ENCODE results near the gene RALGPS2.

The RALGPS2 gene

GRCh38 chr1:178724728-178725465, at the start of gene RALGPS2:
Gene RALGPS2 (plus strand): TSS chr1:178725244. CDS start chr1:178776765, 51,521 bp downstream.
- in situ Hi-C loops (cut with HindIII; ENCODE audit: low pct_ligation_motif_present, low pct_unique_long_range_greater_than_20kb, low sequenced_read_pairs): no loop called here
- DNase-seq: peak; percentile 83

DNA sequence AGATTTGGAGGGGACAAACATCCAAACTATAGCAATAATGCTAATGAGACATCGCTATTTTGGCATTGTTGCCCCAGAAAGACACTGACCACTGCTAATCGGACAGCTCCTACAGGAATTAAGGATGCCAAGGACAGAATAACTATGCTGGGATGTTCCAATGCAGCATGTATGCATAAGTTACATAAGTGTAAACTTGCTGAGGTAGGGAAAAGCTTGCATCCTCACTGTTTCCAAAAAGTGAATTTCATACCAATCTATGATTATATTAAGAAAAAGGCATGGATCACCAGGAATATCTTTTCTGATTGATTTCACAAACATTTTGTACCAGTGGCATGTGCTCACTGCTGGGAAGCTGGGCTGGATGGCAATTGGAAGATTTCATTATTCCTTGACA, 45.8 kb upstream of the RALGPS2 start:
- DNase-seq: no peak
- in situ Hi-C loops (cut with HindIII; ENCODE audit: low pct_ligation_motif_present, low pct_unique_long_range_greater_than_20kb, low sequenced_read_pairs): no loop called here

GRCh38 chr1:178682429-178682828, 42.6 kb upstream of the RALGPS2 start:
- no peak for DNase-seq
- in situ Hi-C loops (cut with HindIII; ENCODE audit: low pct_ligation_motif_present, low pct_unique_long_range_greater_than_20kb, low sequenced_read_pairs): no loop called here

- in situ Hi-C loops (cut with HindIII; ENCODE audit: low pct_ligation_motif_present, low pct_unique_long_range_greater_than_20kb, low sequenced_read_pairs): no loop called here
Measured at GRCh38 chr1:178682886-178683285, 42.2 kb upstream of the RALGPS2 start.

DNA sequence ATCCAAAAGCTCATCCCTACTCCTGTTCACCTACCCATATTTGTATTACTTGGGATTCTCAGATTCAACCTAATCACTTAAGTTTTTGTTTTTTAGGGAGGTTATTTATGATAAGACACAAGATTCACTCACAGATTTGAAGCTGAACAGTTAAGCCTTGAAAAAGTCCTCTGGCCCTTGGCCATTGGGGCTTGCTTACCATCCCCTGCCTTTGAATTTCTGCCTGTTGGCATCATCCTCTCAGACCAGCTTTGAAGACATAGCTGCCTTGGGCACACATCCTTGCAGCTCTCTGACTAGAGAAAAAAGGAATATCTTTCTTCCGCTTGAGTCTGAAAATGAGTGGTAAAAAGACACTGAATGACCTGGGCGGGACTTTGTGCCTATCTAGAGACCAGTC, 41.8 kb upstream of the RALGPS2 start:
- in situ Hi-C loops (cut with HindIII; ENCODE audit: low pct_ligation_motif_present, low pct_unique_long_range_greater_than_20kb, low sequenced_read_pairs): no loop called here
- no peak for DNase-seq

More at GRCh38 chr1:178682886-178683285, 42.2 kb upstream of the RALGPS2 start:
- no peak for DNase-seq

DNA sequence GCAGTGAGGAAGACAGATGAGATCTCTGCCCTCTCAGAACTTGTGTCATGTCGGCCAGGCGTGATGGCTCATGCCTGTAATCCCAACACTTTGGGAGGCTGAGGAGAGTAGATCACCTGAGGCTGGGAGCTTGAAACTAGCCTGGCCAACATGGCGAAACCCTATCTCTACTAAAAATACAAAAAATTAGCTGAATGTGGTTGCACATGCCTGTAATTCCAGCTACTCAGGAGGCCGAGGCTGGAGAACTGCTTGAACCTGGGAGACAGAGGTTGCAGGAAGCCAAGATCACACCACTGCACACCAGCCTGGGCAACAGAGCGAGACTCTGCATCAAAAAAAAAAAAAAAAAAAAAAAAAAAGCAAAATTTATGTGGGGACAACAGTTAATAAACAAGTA, 40.9 kb upstream of the RALGPS2 start:
- DNase-seq: peak; percentile 45
- in situ Hi-C loops (cut with HindIII; ENCODE audit: low pct_ligation_motif_present, low pct_unique_long_range_greater_than_20kb, low sequenced_read_pairs): no loop called here

GRCh38 chr1:178684542-178685000, 40.5 kb upstream of the RALGPS2 start:
- in situ Hi-C loops (cut with HindIII; ENCODE audit: low pct_ligation_motif_present, low pct_unique_long_range_greater_than_20kb, low sequenced_read_pairs): no loop called here
- DNase-seq: peak; percentile 85

- in situ Hi-C loops (cut with HindIII; ENCODE audit: low pct_ligation_motif_present, low pct_unique_long_range_greater_than_20kb, low sequenced_read_pairs): no loop called here
- DNase-seq: no peak
Measured at GRCh38 chr1:178686407-178686806, 38.6 kb upstream of the RALGPS2 start.

DNA sequence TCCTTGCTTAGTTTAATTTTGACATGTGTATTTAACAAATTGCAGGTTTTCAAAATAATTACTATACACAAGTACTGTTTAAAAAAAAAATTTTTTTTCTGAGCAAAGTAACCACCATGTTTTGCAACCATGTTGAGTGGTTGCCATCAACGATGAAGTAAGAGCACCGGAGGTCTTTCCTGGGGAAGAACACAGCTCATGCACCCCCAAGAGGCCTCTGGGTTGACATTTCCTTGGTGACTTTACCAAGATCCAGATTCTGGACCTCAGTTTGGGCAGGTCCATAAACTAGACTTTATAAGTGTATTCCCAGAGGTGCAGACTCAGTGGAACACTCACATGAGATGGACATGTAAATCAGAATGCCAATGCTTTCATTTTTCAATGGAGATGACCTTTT, 36.8 kb upstream of the RALGPS2 start:
- in situ Hi-C loops (cut with HindIII; ENCODE audit: low pct_ligation_motif_present, low pct_unique_long_range_greater_than_20kb, low sequenced_read_pairs): no loop called here
- no peak for DNase-seq

GRCh38 chr1:178689769-178690168, 35.3 kb upstream of the RALGPS2 start:
- DNase-seq: no peak
- in situ Hi-C loops (cut with HindIII; ENCODE audit: low pct_ligation_motif_present, low pct_unique_long_range_greater_than_20kb, low sequenced_read_pairs): no loop called here

GRCh38 chr1:178690496-178690895, 34.5 kb upstream of the RALGPS2 start:
- in situ Hi-C loops (cut with HindIII; ENCODE audit: low pct_ligation_motif_present, low pct_unique_long_range_greater_than_20kb, low sequenced_read_pairs): no loop called here
- DNase-seq: no peak

DNA sequence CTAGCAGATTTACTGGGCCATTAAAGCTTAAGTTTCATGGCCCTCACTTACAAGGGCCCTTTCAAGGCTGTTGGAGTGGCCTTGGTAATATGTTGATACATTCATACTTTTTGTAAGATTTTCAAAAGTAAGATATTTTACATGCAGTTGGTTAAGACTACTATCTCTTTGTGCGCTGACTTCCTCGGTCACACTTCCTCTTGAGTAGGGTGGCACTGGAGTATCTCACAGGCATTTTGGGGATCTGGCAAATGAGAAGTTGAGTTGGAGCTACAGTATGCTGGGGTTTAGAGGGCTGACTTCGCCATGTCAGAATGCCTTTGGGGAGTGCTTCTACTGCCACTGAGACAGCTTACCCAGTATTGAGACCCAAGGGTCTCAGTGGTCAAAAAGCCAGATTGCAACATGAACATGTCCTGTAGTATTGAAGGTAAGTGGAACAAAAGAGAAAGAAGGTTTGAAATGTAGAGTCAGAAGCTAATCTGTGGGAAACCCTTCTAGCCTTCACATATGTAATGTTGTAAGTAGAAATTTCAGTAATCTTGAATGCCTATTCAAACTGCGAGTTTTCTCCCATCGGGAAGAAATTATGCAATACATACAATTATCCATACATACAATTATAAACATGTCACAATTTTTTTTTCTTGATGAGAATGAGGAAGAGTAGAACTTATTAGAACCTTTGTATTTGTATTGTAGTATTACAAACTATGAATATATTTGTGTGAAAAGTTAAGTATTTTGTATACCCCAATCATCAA, 32.3 kb upstream of the RALGPS2 start:
- no peak for DNase-seq
- in situ Hi-C loops (cut with HindIII; ENCODE audit: low pct_ligation_motif_present, low pct_unique_long_range_greater_than_20kb, low sequenced_read_pairs): no loop called here

- in situ Hi-C loops (cut with HindIII; ENCODE audit: low pct_ligation_motif_present, low pct_unique_long_range_greater_than_20kb, low sequenced_read_pairs): no loop called here
- peak; percentile 39 for DNase-seq
Measured at GRCh38 chr1:178693366-178693765, 31.7 kb upstream of the RALGPS2 start.

DNA sequence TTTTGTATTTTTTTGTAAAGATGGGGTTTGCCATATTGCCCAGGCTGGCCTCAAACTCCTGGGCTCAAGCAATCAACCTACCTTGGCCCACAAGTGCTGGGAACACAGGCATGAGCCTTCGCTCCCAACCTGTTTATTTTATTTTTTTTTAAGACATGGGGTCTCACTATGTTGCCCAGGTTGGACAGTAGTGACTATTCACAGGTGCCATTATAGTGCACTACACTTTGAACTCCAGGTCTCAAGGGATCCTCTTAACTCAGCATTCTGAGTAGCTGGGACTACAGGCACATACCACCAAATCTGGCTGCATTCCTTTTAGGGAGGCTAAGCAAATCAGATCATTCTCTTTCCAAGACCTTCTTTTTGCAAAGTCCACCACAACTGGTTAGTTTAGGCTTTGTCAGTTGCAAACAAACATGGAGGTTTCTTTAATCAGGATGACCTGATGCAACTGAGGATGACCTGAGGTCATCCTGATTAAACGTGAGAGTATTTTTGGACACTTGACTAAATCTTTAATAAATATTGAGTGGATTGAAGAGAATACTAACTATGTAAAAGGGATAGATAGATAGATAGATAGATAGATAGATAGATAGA, 30.0 kb upstream of the RALGPS2 start:
- in situ Hi-C loops (cut with HindIII; ENCODE audit: low pct_ligation_motif_present, low pct_unique_long_range_greater_than_20kb, low sequenced_read_pairs): no loop called here

GRCh38 chr1:178702146-178702545, 22.9 kb upstream of the RALGPS2 start:
- DNase-seq: no peak
- in situ Hi-C loops (cut with HindIII; ENCODE audit: low pct_ligation_motif_present, low pct_unique_long_range_greater_than_20kb, low sequenced_read_pairs): no loop called here

More for the DNA sequence above, 30.0 kb upstream of the RALGPS2 start:
- DNase-seq: no peak

GRCh38 chr1:178704833-178705232, 20.2 kb upstream of the RALGPS2 start:
- in situ Hi-C loops (cut with HindIII; ENCODE audit: low pct_ligation_motif_present, low pct_unique_long_range_greater_than_20kb, low sequenced_read_pairs): no loop called here
- no peak for DNase-seq

- in situ Hi-C loops (cut with HindIII; ENCODE audit: low pct_ligation_motif_present, low pct_unique_long_range_greater_than_20kb, low sequenced_read_pairs): no loop called here
- DNase-seq: no peak
Measured at GRCh38 chr1:178706432-178706831, 18.6 kb upstream of the RALGPS2 start.

DNA sequence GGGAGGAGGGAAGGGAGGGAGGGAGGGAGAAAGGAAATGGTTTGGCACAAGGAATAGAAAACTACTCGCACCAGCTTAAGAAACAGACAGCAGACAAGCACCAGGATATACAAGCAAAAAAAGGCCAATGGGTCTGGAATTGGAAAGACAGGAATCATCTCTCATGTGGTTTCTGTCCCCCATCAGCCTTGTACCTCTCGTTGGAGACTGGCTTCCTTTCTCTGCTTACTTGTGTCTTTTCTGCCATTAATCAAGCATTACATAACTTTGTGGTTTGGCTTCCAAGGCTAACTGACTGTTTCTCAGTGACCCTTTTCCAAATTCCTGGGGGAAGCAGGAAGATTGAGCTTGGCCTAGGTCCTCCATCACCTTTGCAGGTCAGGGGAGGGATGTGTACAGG, 11.8 kb upstream of the RALGPS2 start:
- DNase-seq: no peak
- in situ Hi-C loops (cut with HindIII; ENCODE audit: low pct_ligation_motif_present, low pct_unique_long_range_greater_than_20kb, low sequenced_read_pairs): no loop called here

GRCh38 chr1:178714453-178714852, 10.6 kb upstream of the RALGPS2 start:
- no peak for DNase-seq
- in situ Hi-C loops (cut with HindIII; ENCODE audit: low pct_ligation_motif_present, low pct_unique_long_range_greater_than_20kb, low sequenced_read_pairs): no loop called here
